Medulla oblongata (tissue), 1 donor: ENCODE results near the gene BASP1.
"Not testable (repeated sequence)": the region's sequence is repeated elsewhere in the genome, so short reads cannot be mapped to it uniquely, and the experiment has no call there.

Experiments used
- DNase-seq: peaks from one replicate; pipeline ENCODE4 v3.0.0-alpha.2; 2015; ENCODE audit errors: extremely low spot score

BASP1 gene

GRCh38 chr5:17319095-17319494 lies 101.7 kb downstream of the BASP1 start:
- DNase-seq = not testable (repeated sequence)

DNA sequence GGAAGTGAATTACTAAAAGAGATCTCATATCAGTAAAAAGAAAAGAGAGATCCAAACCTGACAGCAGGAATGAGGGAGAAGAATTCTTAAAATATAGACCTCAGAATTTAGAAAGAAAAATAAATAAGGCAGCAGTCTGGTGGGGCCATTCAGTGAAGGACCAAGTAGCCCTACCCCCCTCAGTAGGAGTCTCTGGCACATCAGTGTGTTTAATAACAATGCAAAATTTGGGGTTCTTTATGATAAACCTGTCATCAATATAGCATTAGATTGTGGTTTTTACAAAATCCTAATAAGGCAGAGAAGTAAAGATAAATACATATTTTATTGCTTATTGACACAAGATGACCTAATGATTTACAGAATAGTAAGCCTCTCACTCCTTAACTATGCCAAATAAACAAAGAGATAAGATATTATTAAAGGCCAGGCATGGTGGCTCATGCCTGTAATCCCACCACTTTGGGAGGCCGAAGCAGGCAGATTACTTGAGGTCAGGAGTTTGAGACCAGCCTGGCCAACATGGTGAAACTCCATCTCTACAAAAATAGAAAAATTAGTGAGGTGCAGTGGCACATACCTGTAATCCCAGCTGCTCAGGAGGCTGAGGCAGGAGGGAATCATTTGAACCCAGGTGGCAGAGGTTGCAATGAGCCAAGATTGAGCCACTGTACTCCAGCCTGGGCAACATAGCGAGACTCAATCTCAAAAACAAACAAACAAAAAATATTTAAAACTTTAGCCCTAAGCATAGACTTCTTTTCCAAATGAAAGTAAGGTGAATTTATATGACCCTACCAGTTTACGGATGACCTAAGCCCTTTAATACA lies 108.6 kb downstream of the BASP1 start:
- DNase-seq = no peak
